Right ventricle myocardium superior (tissue), 1 donor: Measurements from ENCODE around the gene GPD1L. TPM values are rescaled to one million over a fixed set of nuclear protein-coding genes. Genes with fewer than 3 reads are reported as not detected.
A peak's percentile ranks its signal among the peaks of the same experiment; 100 is the strongest.

Source experiments
- ATAC-seq: fragments of 200-7000 bp; cut with Tn5 transposase; one replicate; pipeline ENCODE4 v1.9.1; 2020; ENCODE audit warnings: mild to moderate bottlenecking; ENCODE audit not compliant: poor library complexity
- DNase-seq: peaks from one replicate; pipeline ENCODE4 v3.0.0-alpha.2; 2020
- intact Hi-C: fragments of 100-400 bp; cut with DNase I; formaldehyde crosslinking; loops from one replicate; pipeline ENCODE4 v1.11.2; 2022
- total RNA-seq: library from RNA; stranded (reverse); fragmentation: NEBNext Ultra II Directional; extraction: Animal tissue kit (Norgen Biotek cat#: 25700); gene quantifications from one replicate; pipeline ENCODE4 v1.2.1, GENCODE V29; 2021
- donor health status: DM: no; HTN: yes; CAD: no; lungs with severe emphysema.

Gene GPD1L
- total RNA-seq, 1 donor from 2014 or later, result 273 TPM

- intact Hi-C loops, result no loop called here
- ATAC-seq (no peak), DNase-seq (no peak)
These were observed 92.3 kb downstream of the GPD1L start for GRCh38 chr3:32198714-32199113.

GRCh38 chr3:32200490-32200889, 94.1 kb downstream of the GPD1L start:
- ATAC-seq, result peak; percentile 88
- peak; percentile 82 for DNase-seq
- intact Hi-C loops, result loop anchor here (5.0 kb wide), 1 partner anchor 37 kb away; the partner anchor contains the start of gene CMTM8

- ATAC-seq (peak; percentile 87), DNase-seq (peak; percentile 57)
- intact Hi-C loops, result loop anchor here (5.0 kb wide), 1 partner anchor 36 kb away; the partner anchor contains the start of gene CMTM8
These were observed 94.8 kb downstream of the GPD1L start for GRCh38 chr3:32200992-32201758.

GRCh38 chr3:32202496-32202895, 96.1 kb downstream of the GPD1L start:
- peak; percentile 18 for ATAC-seq
- no peak for DNase-seq
- intact Hi-C loops, result loop anchor here (5.0 kb wide), 1 partner anchor 35 kb away; the partner anchor contains the start of gene CMTM8

GRCh38 chr3:32203854-32204253, 97.4 kb downstream of the GPD1L start:
- ATAC-seq (no peak), DNase-seq (no peak)
- intact Hi-C loops, result loop anchor here (5.0 kb wide), 1 partner anchor 33 kb away; the partner anchor contains the start of gene CMTM8

- ATAC-seq, result no peak
- no peak for DNase-seq
- intact Hi-C loops, result no loop called here
These were observed 102.0 kb downstream of the GPD1L start for GRCh38 chr3:32208447-32208846.

- ATAC-seq (peak; percentile 48), DNase-seq (no peak)
- intact Hi-C loops, result no loop called here
These were observed 108.8 kb downstream of the GPD1L start for GRCh38 chr3:32215185-32215584.

- intact Hi-C loops, result no loop called here
- ATAC-seq (no peak), DNase-seq (no peak)
These were observed 109.9 kb downstream of the GPD1L start for GRCh38 chr3:32216172-32216783.

GRCh38 chr3:32217339-32217738, 110.9 kb downstream of the GPD1L start:
- intact Hi-C loops, result no loop called here
- ATAC-seq (no peak), DNase-seq (no peak)

Other genes with a start within 250 kb of the GPD1L start
- gene OSBPL10, start 125.4 kb upstream of the GPD1L start, total RNA-seq, result 5.1 TPM
- gene ZNF860, start 124.9 kb upstream of the GPD1L start, total RNA-seq, result 0.08 TPM
- 4.4 TPM for gene CMTM8, start 132.1 kb downstream of the GPD1L start, total RNA-seq